GM19099 (cell line): ENCODE data around the gene RCAN2.

ENCODE experiments used
- POLR2A ChIP-seq: IDR thresholded peaks from 3 replicates; pipeline ENCODE4 v1.6.1; 2011; ENCODE audit warnings: low read depth; ENCODE audit not compliant: insufficient read length; ENCODE audit errors: extremely low read depth

The RCAN2 gene

DNA sequence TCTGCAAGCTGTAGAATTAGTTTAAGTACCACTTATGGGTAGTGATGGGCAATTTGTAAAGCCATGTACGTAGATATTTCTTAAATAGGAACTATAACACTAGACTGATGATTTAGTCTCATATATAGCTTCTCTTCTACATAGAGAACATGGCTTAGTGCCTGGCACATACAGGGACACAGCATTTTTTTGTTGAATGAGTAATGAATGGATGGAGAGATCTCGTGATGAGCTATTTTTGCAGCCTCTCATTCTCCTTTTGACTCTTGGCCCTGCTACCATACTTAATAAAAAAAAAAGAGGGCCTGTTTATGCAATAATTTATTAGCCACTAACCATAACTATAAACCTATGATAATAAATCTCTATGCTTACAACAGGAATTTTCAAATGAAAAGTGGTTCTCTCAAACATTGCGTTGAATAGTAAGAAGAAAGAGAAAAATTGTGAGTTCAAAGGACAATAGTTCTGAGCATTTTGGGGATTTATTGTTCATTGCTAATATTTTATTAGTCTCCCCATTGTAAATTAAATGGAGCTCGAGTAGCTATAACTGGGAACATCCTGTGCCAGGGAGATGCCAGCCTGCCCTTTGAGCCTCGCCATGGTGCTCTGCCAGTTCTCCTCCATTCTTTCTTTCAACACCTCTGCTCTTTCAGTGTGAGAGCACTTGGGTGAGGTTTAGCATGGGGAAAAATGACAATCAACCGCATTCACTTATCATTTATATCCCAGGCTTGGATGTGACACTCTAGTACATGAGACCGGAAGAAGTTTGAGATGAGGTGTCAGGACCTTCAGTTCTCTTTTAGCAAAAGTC lies 14.7 kb upstream of the RCAN2 start:
- TF ChIP-seq POLR2A: no peak

DNA sequence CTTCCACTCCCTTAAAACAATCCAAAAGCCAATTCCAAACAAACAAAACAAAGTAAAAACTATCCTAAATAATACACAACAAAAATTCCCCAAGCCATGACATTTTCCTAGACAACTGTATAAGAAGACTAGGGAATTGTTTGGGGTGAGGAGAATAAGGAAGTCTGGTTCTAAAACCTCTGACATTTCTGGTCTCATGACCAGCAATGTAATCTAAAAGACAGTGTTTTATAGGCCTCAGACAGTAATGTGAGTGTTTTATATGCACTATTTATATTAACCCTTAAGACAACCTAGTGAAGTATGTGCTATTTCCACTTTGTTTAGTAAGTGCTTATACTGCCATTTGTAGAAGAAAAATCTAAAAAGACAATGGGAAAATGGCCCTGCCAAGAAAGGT lies 13.0 kb upstream of the RCAN2 start:
- no peak for TF ChIP-seq POLR2A

DNA sequence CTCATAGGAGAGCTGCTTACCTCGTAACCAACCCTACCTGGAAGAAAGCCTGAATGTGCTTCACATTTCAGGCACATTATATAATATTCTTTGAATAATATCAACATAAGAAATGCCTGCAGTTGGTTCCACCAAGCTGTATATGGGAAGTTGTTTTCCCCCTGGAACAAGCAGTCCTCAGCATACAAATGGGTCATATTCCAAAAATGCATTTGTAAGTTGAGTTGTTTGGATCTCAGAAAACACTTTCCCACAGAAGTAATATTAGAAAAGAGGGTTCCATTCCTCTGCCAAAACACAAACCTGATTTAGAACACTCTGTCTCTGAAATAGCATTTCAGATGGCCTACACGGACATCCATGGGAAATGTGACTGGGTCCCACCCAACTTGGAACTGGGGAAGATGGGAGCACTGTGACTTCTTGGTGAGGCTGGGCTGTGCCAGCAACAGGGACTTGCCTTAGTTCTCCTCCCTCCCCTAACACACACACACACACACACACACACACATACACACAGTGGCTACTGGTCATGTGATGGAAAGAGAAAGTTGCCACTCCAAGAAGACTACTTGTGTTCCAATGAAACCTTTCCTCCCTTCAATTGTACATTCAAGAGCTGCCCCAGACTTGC lies 11.4 kb upstream of the RCAN2 start:
- no peak for TF ChIP-seq POLR2A

GRCh38 chr6:46501136-46502089 lies 10.2 kb upstream of the RCAN2 start:
- TF ChIP-seq POLR2A: no peak

- no peak for TF ChIP-seq POLR2A
These were observed 9.1 kb upstream of the RCAN2 start for GRCh38 chr6:46500382-46500781.

GRCh38 chr6:46491628-46492547 lies 639 bp upstream of the RCAN2 start:
- no peak for TF ChIP-seq POLR2A

- TF ChIP-seq POLR2A: no peak
These were observed 636 bp downstream of the RCAN2 start for GRCh38 chr6:46490425-46491200.

DNA sequence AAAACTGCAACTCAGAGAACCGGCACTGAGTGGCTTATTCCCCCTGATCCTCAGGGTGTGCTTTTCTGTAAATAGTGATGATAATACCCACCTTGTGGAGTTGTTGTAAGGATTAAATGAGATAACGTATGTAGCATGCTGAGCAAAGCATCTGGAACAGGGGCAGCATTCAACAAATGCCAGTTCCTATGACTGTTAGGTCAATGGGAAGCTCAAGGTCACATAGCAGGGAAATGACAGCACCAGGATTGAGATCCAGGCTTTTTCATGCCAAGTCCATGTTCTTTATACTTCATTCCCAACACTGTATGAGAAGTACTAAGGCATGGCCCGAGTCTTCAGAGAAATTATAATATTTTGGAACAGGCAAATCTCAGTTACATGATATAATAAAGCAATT lies 5.1 kb downstream of the RCAN2 start:
- no peak for TF ChIP-seq POLR2A

DNA sequence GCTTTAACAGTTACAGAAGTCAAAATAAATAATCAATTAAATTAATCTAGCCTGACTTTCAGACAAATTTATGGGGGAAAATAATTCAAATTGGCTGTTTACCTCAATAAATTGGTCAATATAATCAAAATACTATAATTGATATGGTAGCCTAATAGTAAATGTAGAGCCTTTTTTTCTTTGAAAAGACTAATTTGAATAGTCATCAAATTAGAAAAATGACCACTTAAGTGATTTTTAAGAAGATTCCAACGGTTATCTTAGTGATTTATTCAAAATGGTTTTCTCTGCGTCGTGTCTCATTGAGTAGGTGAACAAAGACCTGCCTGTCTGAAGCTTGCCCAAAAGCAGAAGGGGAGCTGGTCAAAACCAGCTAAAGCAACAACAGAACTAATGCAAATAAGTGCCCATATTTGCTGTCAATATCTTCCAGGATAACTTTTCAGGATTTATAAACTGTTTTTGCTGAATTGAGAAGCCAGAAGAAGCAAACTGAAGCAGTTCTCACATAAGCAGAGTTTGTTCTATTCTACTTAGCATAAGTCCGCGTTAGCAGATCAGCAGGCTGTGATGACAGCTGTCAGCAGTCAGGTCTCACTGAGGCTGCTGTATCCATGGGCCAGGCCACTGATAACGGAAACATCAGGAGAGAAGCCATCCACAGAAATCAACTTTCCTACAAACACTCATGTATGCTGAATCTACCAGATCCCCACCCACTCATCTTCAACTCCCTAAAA lies 7.0 kb downstream of the RCAN2 start:
- TF ChIP-seq POLR2A: no peak

GRCh38 chr6:46476301-46476700 lies 14.9 kb downstream of the RCAN2 start:
- no peak for TF ChIP-seq POLR2A

GRCh38 chr6:46473881-46474280 lies 17.4 kb downstream of the RCAN2 start:
- no peak for TF ChIP-seq POLR2A

DNA sequence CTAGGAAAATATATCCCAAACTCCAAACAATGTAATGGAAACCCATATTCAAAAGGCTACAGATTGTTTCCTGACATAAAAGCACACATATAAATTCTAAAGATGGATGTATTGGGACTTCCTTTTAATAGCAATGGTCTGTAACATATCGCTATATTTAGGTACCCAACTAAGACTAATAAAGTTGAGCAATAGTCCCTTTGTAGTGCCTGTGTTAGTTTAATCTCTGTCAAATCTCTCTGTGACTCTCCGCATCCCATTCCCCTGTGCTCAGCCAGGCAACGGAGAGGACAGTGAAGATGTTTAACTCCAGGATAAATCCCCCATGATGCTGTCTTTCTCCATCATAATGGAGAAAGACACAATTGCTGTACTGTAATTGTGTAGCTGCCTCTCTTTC lies 19.0 kb downstream of the RCAN2 start:
- no peak for TF ChIP-seq POLR2A

- no peak for TF ChIP-seq POLR2A
These were observed 22.2 kb downstream of the RCAN2 start for GRCh38 chr6:46469021-46469420.
